Measurements from ENCODE around the gene SMAD3.

DNA sequence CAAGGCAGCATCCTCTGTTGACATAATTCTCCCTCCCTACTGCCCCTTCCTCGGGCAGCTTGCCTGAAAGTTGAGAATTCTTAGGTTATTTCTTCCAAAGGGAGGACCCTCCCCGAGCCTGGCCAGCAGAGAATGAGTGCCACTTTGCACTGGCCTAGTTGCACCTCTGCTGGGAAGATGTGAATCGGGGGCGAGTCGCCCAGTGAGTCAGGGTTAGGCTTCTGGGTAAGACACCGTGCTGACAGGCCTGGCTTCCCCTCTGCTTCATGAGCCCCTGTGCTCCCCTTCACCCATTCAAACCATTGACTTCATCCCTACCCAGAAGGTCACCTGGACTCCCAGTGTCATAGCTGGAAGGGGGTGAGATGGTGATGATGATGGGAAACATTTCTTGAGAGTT lies 106.8 kb downstream of the SMAD3 start:
- no peak for TF ChIP-seq ZNF639 (tag by site-specific recombination; IDR thresholded peaks at IDR 0.05)
- TF ChIP-seq ZNF138 (tag by site-specific recombination; IDR thresholded peaks at IDR 0.05; ENCODE audit: borderline replicate concordance), result no peak
- TF ChIP-seq, protein P1, sequence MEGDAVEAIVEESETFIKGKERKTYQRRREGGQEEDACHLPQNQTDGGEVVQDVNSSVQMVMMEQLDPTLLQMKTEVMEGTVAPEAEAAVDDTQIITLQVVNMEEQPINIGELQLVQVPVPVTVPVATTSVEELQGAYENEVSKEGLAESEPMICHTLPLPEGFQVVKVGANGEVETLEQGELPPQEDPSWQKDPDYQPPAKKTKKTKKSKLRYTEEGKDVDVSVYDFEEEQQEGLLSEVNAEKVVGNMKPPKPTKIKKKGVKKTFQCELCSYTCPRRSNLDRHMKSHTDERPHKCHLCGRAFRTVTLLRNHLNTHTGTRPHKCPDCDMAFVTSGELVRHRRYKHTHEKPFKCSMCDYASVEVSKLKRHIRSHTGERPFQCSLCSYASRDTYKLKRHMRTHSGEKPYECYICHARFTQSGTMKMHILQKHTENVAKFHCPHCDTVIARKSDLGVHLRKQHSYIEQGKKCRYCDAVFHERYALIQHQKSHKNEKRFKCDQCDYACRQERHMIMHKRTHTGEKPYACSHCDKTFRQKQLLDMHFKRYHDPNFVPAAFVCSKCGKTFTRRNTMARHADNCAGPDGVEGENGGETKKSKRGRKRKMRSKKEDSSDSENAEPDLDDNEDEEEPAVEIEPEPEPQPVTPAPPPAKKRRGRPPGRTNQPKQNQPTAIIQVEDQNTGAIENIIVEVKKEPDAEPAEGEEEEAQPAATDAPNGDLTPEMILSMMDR (tag by site-specific recombination; IDR thresholded peaks at IDR 0.05), result no peak
- no peak for TF ChIP-seq OVOL3 (tag by site-specific recombination; IDR thresholded peaks at IDR 0.05)
- TF ChIP-seq ZNF302 (tag by site-specific recombination; IDR thresholded peaks at IDR 0.05; ENCODE audit: low read depth), result no peak
- no peak for TF ChIP-seq ZNF621 (tag by site-specific recombination; IDR thresholded peaks at IDR 0.05)
- no peak for TF ChIP-seq ZNF768 (tag by site-specific recombination; IDR thresholded peaks at IDR 0.05)
- TF ChIP-seq ZNF654 (tag by site-specific recombination; IDR thresholded peaks at IDR 0.05; ENCODE audit: low read depth), result no peak
- no peak for TF ChIP-seq ZNF274 (IDR thresholded peaks at IDR 0.05; ENCODE audit: low read length)
- TF ChIP-seq ZNF274 (tag by site-specific recombination; IDR thresholded peaks at IDR 0.05; ENCODE audit: borderline replicate concordance), result no peak
- TF ChIP-seq ZNF416 (tag by site-specific recombination; IDR thresholded peaks at IDR 0.05), result no peak
- TF ChIP-seq, protein P2, sequence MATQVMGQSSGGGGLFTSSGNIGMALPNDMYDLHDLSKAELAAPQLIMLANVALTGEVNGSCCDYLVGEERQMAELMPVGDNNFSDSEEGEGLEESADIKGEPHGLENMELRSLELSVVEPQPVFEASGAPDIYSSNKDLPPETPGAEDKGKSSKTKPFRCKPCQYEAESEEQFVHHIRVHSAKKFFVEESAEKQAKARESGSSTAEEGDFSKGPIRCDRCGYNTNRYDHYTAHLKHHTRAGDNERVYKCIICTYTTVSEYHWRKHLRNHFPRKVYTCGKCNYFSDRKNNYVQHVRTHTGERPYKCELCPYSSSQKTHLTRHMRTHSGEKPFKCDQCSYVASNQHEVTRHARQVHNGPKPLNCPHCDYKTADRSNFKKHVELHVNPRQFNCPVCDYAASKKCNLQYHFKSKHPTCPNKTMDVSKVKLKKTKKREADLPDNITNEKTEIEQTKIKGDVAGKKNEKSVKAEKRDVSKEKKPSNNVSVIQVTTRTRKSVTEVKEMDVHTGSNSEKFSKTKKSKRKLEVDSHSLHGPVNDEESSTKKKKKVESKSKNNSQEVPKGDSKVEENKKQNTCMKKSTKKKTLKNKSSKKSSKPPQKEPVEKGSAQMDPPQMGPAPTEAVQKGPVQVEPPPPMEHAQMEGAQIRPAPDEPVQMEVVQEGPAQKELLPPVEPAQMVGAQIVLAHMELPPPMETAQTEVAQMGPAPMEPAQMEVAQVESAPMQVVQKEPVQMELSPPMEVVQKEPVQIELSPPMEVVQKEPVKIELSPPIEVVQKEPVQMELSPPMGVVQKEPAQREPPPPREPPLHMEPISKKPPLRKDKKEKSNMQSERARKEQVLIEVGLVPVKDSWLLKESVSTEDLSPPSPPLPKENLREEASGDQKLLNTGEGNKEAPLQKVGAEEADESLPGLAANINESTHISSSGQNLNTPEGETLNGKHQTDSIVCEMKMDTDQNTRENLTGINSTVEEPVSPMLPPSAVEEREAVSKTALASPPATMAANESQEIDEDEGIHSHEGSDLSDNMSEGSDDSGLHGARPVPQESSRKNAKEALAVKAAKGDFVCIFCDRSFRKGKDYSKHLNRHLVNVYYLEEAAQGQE (tag by site-specific recombination; IDR thresholded peaks at IDR 0.05), result no peak
- TF ChIP-seq HOXC10 (CRISPR knock-in tag; IDR thresholded peaks at IDR 0.05), result no peak
- no peak for TF ChIP-seq SETDB1 (IDR thresholded peaks at IDR 0.05; ENCODE audit: insufficient read length, low read length)
- TF ChIP-seq ZNF747 (tag by site-specific recombination; IDR thresholded peaks at IDR 0.05), result no peak
